GM12892 (cell line): ENCODE results near the gene PRDM15.

ENCODE experiments used
- POLR2A ChIP-seq: IDR thresholded peaks from 2 replicates; pipeline ENCODE4 v1.6.1; 2011; ENCODE audit warnings: low read depth, low read length, control low read depth
- POLR2AphosphoS5 ChIP-seq: IDR thresholded peaks from 2 replicates; pipeline ENCODE4 v1.6.1; 2011; ENCODE audit warnings: low read depth, low read length, control low read depth

DNA sequence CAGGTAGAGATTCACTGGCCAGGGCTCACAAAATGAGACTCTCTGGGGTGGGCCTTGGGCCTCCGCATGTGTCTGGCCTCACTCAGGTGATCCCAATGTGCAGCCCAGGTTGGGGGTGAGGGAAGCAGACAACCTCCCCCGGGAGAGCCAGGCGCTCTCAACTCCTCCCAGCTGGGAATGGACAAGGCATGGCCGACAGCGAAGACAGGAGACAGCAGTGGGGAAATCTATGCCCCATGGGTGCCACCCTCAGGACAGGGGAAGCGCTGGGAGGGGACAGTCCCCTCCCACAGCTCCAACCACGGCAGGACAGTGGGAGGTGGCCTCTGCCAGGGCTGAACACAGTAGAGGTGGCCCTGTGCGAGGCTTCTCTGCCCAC lies 47.7 kb downstream of the PRDM15 start:
- TF ChIP-seq POLR2A = no peak
- no peak for TF ChIP-seq POLR2AphosphoS5
